Transverse colon (tissue), 4 donors: ENCODE results near the gene TMEM143. TPM values are rescaled to one million over a fixed set of nuclear protein-coding genes. Genes with fewer than 3 reads are reported as not detected.

Source experiments
- DNase-seq: peaks from one replicate; pipeline ENCODE4 v3.0.0-alpha.2; 2019
- H3K27ac ChIP-seq, 4 donors: fragments of 200-600 bp; sonication (generic); 2 replicates each; pipeline ENCODE4 v1.5.1; 2016 to 2018; ENCODE audit warnings: inconsistent platforms in 4 of 4
- H3K27me3 ChIP-seq: fragments of 200-600 bp; sonication (generic); 2 replicates; pipeline ENCODE4 v1.5.1; 2017; ENCODE audit warnings: inconsistent platforms
- H3K36me3 ChIP-seq, 4 donors: fragments of 200-600 bp; sonication (generic); 2 replicates each; pipeline ENCODE4 v1.5.1; 2017 to 2019; ENCODE audit warnings: inconsistent platforms in 4 of 4
- H3K4me1 ChIP-seq, 4 donors: fragments of 200-600 bp; sonication (generic); 2 replicates each; pipeline ENCODE4 v1.5.1; 2017 to 2020; ENCODE audit warnings: inconsistent platforms in 4 of 4
- H3K4me3 ChIP-seq, 4 donors: fragments of 200-600 bp; sonication (generic); 1 replicate in 1 of 4; 2 replicates in 3 of 4; pipeline versions ENCODE4 v1.5.1 to v1.6.1; 2017 to 2019; ENCODE audit warnings: inconsistent platforms in 4 of 4
- H3K9me3 ChIP-seq, 2 donors: fragments of 200-600 bp; sonication (generic); 2 replicates each; pipeline ENCODE4 v1.5.1; 2017 to 2019; ENCODE audit warnings: inconsistent platforms in 2 of 2
- EP300 ChIP-seq: sonication (generic); formaldehyde crosslinking; IDR thresholded peaks from one replicate; pipeline ENCODE4 v1.6.1; 2017; ENCODE audit warnings: antibody characterized with exemption, low read depth
- POLR2A ChIP-seq: fragments of 450-650 bp; IDR thresholded peaks from one replicate; pipeline ENCODE4 v1.6.1; 2016; ENCODE audit warnings: antibody characterized with exemption, mild to moderate bottlenecking, moderate library complexity
- POLR2AphosphoS5 ChIP-seq, 3 donors: sonication (generic); formaldehyde crosslinking; IDR thresholded peaks; one replicate each; pipeline ENCODE4 v1.6.1; 2016; ENCODE audit warnings: antibody characterized with exemption in 3 of 3
- WGBS, 2 donors: methylation state at CpG; one replicate each; pipeline ENCODE4 v1.1.5; 2018; ENCODE audit warnings: low coverage in 1 of 2; 5-methylcytosine and 5-hydroxymethylcytosine counted together
- in situ Hi-C, 4 donors: fragments of 200-750 bp; cut with MboI; loops; one replicate each; pipeline versions ENCODE4 v1.15.0 to v1.15.1; 2017; ENCODE audit warnings: low sequenced_read_pairs in 3 of 4, low pct_ligation_motif_present in 1 of 4, low pct_unique_long_range_greater_than_20kb in 1 of 4
- intact Hi-C: fragments of 100-400 bp; cut with DNase I; formaldehyde crosslinking; loops from one replicate; pipeline ENCODE4 v1.15.1; 2023; ENCODE audit warnings: low total_unique reads
- total RNA-seq, 4 donors: library from RNA; depleted of rRNA; stranded (reverse); fragments of >200 nt; gene quantifications; one replicate each; pipeline ENCODE4 v1.1.0, GENCODE V29; 2016
- TF ChIP-seq, protein P1 (sequence below), 5 experiments: fragments of 200-600 bp in 3 of 5; fragments of 450-650 bp in 2 of 5; sonication (generic) in 3 of 5; IDR thresholded peaks; 1 replicate in 2 of 5; 2 replicates in 3 of 5; pipeline ENCODE4 v1.5.1; 2016 to 2017; ENCODE audit warnings: antibody characterized with exemption in 5 of 5, inconsistent platforms in 3 of 5, mild to moderate bottlenecking in 2 of 5, moderate library complexity in 1 of 5

TMEM143 gene
- total RNA-seq, 4 donors from 2014 or later, result 9.1 to 27.7 (median 15.2) TPM

DNA sequence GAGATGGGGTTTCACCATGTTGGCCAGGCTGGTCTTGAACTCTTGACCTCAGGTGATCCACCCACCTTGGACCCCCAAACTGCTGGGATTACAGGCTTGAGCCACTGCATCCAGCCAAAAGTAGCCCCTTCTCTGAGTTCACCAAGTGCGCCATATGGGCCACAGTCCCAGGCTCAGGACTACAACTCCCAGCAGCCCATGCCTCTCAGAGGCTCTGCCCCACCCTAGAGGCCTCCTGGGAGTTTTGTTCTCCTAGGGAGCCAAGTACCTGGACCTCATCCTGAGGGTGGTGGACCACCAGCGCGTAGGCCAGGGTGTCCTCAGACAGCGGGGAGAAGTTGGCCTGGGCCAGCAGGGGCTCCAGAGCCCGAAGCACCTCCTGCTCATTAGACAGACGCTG, 18.8 kb downstream of the TMEM143 start:
- DNase-seq, result no peak
- H3K9me3 ChIP-seq, result no peaks in the 10 kb centered on the region
- H3K4me1 ChIP-seq, result no peaks in the 10 kb centered on the region
- no peak overlapping the region for H3K27ac ChIP-seq
- TF ChIP-seq, protein P1, sequence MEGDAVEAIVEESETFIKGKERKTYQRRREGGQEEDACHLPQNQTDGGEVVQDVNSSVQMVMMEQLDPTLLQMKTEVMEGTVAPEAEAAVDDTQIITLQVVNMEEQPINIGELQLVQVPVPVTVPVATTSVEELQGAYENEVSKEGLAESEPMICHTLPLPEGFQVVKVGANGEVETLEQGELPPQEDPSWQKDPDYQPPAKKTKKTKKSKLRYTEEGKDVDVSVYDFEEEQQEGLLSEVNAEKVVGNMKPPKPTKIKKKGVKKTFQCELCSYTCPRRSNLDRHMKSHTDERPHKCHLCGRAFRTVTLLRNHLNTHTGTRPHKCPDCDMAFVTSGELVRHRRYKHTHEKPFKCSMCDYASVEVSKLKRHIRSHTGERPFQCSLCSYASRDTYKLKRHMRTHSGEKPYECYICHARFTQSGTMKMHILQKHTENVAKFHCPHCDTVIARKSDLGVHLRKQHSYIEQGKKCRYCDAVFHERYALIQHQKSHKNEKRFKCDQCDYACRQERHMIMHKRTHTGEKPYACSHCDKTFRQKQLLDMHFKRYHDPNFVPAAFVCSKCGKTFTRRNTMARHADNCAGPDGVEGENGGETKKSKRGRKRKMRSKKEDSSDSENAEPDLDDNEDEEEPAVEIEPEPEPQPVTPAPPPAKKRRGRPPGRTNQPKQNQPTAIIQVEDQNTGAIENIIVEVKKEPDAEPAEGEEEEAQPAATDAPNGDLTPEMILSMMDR (IDR thresholded peaks at IDR 0.05), result no peak
- no peak for TF ChIP-seq POLR2AphosphoS5 (IDR thresholded peaks at IDR 0.05)
- no peak for TF ChIP-seq EP300
- TF ChIP-seq POLR2A, result no peak
- H3K36me3 ChIP-seq, result no peaks in the 10 kb centered on the region
- H3K4me3 ChIP-seq, result no peak overlapping the region
- H3K27me3 ChIP-seq, result no peaks in the 10 kb centered on the region
- intact Hi-C loops, result no loop called here
- WGBS, 2 donors, result 93% methylated on average over 6 of the region's 6 CpGs; no CpG with 5 or more reads in 1 of the 2 donors
- in situ Hi-C loops, result no loop called here

DNA sequence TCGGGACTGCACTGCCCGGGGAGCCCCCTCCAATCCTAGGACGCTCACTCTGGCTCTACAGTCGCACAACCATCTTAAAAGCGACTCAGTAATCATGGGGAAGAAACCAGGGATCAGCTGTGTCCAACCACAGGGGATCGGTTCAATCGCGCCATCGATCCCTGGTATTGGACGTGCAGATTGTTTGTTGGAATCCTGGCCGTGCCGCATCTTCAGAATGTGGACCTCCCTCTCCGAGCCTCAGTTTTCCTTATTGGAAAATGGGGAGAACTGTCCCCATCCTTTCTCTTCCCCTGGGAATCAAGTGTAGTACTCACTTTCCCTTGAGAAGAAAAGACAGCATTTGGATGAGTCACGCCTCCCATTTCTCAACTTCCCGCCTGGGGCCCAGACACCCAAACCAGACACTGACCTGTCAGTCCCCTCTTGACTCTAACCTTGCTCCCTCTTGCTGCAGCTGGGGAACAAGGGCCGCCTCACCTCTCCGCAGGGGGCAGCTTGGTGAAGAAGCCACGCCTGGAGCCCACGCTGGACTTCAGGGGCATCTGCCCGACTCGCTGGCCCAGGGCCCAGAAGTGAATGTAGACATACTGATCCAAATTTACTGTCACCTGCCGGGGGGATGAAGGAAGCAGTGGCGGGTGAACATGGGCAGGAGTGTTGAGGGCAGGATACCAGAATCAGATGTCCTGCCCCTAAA, 20.7 kb downstream of the TMEM143 start:
- H3K4me1 ChIP-seq, result no peaks in the 10 kb centered on the region
- in situ Hi-C loops, result no loop called here
- no peaks in the 10 kb centered on the region for H3K27me3 ChIP-seq
- H3K36me3 ChIP-seq, result no peaks in the 10 kb centered on the region
- no peak for DNase-seq
- no peak overlapping the region for H3K27ac ChIP-seq
- H3K4me3 ChIP-seq, result no peak overlapping the region
- WGBS, 2 donors, result 94% methylated on average over 23 of the region's 23 CpGs; no CpG with 5 or more reads in 1 of the 2 donors
- no peak for TF ChIP-seq POLR2A
- TF ChIP-seq POLR2AphosphoS5 (IDR thresholded peaks at IDR 0.05), result no peak
- TF ChIP-seq, protein P1 (IDR thresholded peaks at IDR 0.05), result no peak
- no peak for TF ChIP-seq EP300
- intact Hi-C loops, result no loop called here
- no peaks in the 10 kb centered on the region for H3K9me3 ChIP-seq

DNA sequence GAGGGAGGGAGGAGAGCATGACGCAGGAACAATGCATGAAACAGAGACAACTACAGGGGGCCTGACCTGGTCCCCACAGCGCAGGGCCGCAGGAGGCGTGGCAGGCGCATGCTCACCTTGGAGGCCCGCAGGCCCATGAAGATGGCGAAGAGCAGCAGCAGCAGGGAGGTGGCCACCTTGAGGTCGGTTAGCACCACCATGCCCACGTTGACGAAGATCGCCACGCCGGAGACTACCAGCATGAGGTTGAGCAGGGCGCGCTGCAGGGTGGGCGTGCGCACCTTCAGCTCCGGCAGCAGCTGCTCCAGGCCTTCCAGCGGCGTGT, 21.4 kb downstream of the TMEM143 start:
- Histone ChIP-seq H3K4me3 (no peak overlapping the region), H3K36me3 (no peaks in the 10 kb centered on the region), H3K27ac (no peak overlapping the region), H3K27me3 (no peaks in the 10 kb centered on the region), H3K9me3 (no peaks in the 10 kb centered on the region), H3K4me1 (no peaks in the 10 kb centered on the region)
- intact Hi-C loops, result no loop called here
- no peak for DNase-seq
- in situ Hi-C loops, result no loop called here
- 96% methylated on average over 20 of the region's 20 CpGs; no CpG with 5 or more reads in 1 of the 2 donors for WGBS, 2 donors
- TF ChIP-seq, protein P1 (IDR thresholded peaks at IDR 0.05), result no peak
- TF ChIP-seq POLR2A (no peak), POLR2AphosphoS5 (IDR thresholded peaks at IDR 0.05) (no peak), EP300 (no peak)

DNA sequence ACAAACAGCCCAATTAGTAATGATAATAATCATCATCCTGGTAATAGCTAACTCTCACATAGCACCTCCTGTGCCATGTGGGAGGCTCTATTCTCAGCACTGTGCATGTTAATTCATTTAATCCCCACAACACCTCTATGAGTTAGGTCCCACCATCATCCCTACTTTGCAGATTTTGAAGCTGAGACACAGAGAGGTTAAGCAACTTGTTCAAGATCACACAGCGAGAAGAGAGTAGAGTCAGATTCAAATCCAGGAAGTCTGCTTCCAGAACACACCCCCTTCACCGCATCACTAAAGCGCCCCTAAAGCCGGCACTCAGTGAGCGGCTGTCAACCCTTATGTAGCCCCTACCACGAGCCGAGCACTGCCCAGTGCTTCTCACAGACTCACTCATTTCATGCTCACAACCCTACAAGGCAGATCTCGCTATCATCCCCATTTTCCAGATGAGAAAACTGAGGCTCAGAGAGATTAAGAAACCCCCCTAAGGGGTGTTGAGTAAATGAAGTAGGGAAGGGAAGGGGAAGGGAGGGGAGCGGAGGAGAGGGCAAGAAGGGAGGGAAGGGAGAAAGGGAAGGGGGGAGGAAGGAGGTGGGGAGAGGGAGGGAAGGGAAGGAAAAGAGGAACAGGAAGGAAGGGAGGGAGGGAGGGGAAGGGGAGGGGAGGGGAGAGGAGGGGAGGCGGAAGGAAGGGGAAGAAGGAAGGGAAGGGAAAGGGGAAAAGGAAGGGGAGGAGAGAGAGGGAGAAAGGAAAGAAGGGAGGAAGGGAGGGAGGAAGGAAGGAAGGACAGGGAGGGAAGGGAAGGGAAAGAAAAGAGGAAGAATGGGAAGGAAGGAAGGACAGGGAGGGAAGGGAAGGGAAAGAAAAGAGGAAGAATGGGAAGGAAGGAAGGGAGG, 22.0 kb downstream of the TMEM143 start:
- no peak overlapping the region for H3K27ac ChIP-seq
- H3K4me1 ChIP-seq, result no peaks in the 10 kb centered on the region
- 95 to 96% methylated on average over 6 to 10 of the region's 10 CpGs for WGBS, 2 donors
- in situ Hi-C loops, result no loop called here
- DNase-seq, result no peak
- no peaks in the 10 kb centered on the region for H3K36me3 ChIP-seq
- H3K4me3 ChIP-seq, result no peak overlapping the region
- TF ChIP-seq POLR2A, result no peak
- no peak for TF ChIP-seq EP300
- H3K9me3 ChIP-seq, result no peaks in the 10 kb centered on the region
- H3K27me3 ChIP-seq, result no peaks in the 10 kb centered on the region
- intact Hi-C loops, result no loop called here
